HepG2 (cell line): ENCODE data around the gene LUC7L. TPM values are rescaled to one million over a fixed set of nuclear protein-coding genes. Genes with fewer than 3 reads are reported as not detected.

Experiments
- AHDC1 ChIP-seq: sonication (generic); formaldehyde crosslinking; IDR thresholded peaks from 2 replicates; pipeline ENCODE4 v1.5.1; 2020; ENCODE audit warnings: mild to moderate bottlenecking, missing genetic modification reagents, borderline replicate concordance
- ATF2 ChIP-seq: sonication (generic); formaldehyde crosslinking; IDR thresholded peaks from 2 replicates; pipeline ENCODE4 v1.4.0; 2020; ENCODE audit warnings: missing genetic modification reagents
- BRF2 ChIP-seq: sonication (generic); formaldehyde crosslinking; IDR thresholded peaks from 2 replicates; pipeline ENCODE4 v1.8.1; 2022; ENCODE audit warnings: mild to moderate bottlenecking, missing genetic modification reagents
- ERF ChIP-seq: IDR thresholded peaks from 2 replicates; pipeline ENCODE4 v1.6.1; 2018; ENCODE audit warnings: missing biosample characterization, missing genetic modification reagents
- IRX3 ChIP-seq: sonication (generic); formaldehyde crosslinking; IDR thresholded peaks from 2 replicates; pipeline ENCODE4 v1.8.1; 2023; ENCODE audit warnings: mild to moderate bottlenecking, low read depth, missing genetic modification reagents, borderline replicate concordance
- NFKB2 ChIP-seq: sonication (generic); formaldehyde crosslinking; IDR thresholded peaks from 2 replicates; pipeline ENCODE4 v1.4.0; 2020; ENCODE audit warnings: missing genetic modification reagents, borderline replicate concordance
- STAG1 ChIP-seq: sonication (generic); formaldehyde crosslinking; IDR thresholded peaks from 2 replicates; pipeline ENCODE4 v1.4.0; 2020; ENCODE audit warnings: missing genetic modification reagents
- TBL1XR1 ChIP-seq: fragments of 150-350 bp; IDR thresholded peaks from 2 replicates; pipeline ENCODE4 v1.6.1; 2014; ENCODE audit warnings: borderline replicate concordance, low read length; ENCODE audit not compliant: partially characterized antibody
- YY1 ChIP-seq: IDR thresholded peaks from 2 replicates; pipeline ENCODE4 v1.6.1; 2011; ENCODE audit warnings: low read length, low read depth, moderate library complexity, mild to moderate bottlenecking; ENCODE audit not compliant: insufficient read depth, insufficient replicate concordance
- ZFYVE20 ChIP-seq: sonication (generic); formaldehyde crosslinking; IDR thresholded peaks from 2 replicates; pipeline ENCODE4 v1.8.0; 2023; ENCODE audit warnings: low read depth, mild to moderate bottlenecking, moderate library complexity, missing genetic modification reagents, borderline replicate concordance
- ZNF180 ChIP-seq: sonication (generic); formaldehyde crosslinking; IDR thresholded peaks from 2 replicates; pipeline ENCODE4 v1.4.0; 2020; ENCODE audit warnings: low read depth, missing genetic modification reagents, borderline replicate concordance
- ZNF432 ChIP-seq: sonication (generic); formaldehyde crosslinking; IDR thresholded peaks from 2 replicates; pipeline ENCODE4 v1.5.0; 2020; ENCODE audit warnings: missing genetic modification reagents, mild to moderate bottlenecking, borderline replicate concordance
- ZNF441 ChIP-seq: sonication (generic); formaldehyde crosslinking; IDR thresholded peaks from 2 replicates; pipeline ENCODE4 v1.7.0; 2021; ENCODE audit warnings: missing genetic modification reagents, borderline replicate concordance
- ZNF550 ChIP-seq: sonication (generic); formaldehyde crosslinking; IDR thresholded peaks from 2 replicates; pipeline ENCODE4 v1.4.0; 2020; ENCODE audit warnings: mild to moderate bottlenecking, missing genetic modification reagents, borderline replicate concordance
- ZNF720 ChIP-seq: sonication (generic); formaldehyde crosslinking; IDR thresholded peaks from 2 replicates; pipeline ENCODE4 v1.4.0; 2020; ENCODE audit warnings: missing genetic modification reagents
- ZNF746 ChIP-seq: sonication (generic); formaldehyde crosslinking; IDR thresholded peaks from 2 replicates; pipeline ENCODE4 v1.8.0; 2022; ENCODE audit warnings: mild to moderate bottlenecking, missing genetic modification reagents
- ZSCAN21 ChIP-seq: sonication (generic); formaldehyde crosslinking; IDR thresholded peaks from 2 replicates; pipeline ENCODE4 v1.8.0; 2022; ENCODE audit warnings: mild to moderate bottlenecking, missing genetic modification reagents, moderate library complexity, borderline replicate concordance
- polyA plus RNA-seq, 8 experiments: library from polyadenylated mRNA; depleted of rRNA in 3 of 8; stranded (reverse) in 7 of 8; unstranded in 1 of 8; fragments of >200 nt; fragmentation: Illumina TruSeq in 4 of 8; extraction: Trizol in 4 of 8; gene quantifications; 2 replicates each; pipeline versions ENCODE4 v1.2.1 to v1.2.3, GENCODE V29; 2011 to 2016; ENCODE audit warnings: low read depth in 4 of 8, missing spikeins in 1 of 8, mixed read lengths in 1 of 8; ENCODE audit not compliant: insufficient read depth in 1 of 8
- total RNA-seq, 5 experiments: library from RNA; depleted of rRNA; stranded (reverse); fragments of >200 nt; fragmentation: Illumina TruSeq; extraction: Trizol; gene quantifications; 2 replicates each; pipeline ENCODE4 v1.2.3, GENCODE V29; 2016; ENCODE audit warnings: low read depth in 1 of 5
- TF ChIP-seq, protein P1 (sequence below): sonication (generic); formaldehyde crosslinking; IDR thresholded peaks from 2 replicates; pipeline ENCODE4 v1.8.0; 2022; ENCODE audit warnings: mild to moderate bottlenecking, missing genetic modification reagents

LUC7L gene
- total and polyA plus RNA-seq, 2 of the 13 experiments (the other 11 are each of a cell fraction or from before 2014, with no cell fraction given), result 48.7 to 56.9 TPM

DNA sequence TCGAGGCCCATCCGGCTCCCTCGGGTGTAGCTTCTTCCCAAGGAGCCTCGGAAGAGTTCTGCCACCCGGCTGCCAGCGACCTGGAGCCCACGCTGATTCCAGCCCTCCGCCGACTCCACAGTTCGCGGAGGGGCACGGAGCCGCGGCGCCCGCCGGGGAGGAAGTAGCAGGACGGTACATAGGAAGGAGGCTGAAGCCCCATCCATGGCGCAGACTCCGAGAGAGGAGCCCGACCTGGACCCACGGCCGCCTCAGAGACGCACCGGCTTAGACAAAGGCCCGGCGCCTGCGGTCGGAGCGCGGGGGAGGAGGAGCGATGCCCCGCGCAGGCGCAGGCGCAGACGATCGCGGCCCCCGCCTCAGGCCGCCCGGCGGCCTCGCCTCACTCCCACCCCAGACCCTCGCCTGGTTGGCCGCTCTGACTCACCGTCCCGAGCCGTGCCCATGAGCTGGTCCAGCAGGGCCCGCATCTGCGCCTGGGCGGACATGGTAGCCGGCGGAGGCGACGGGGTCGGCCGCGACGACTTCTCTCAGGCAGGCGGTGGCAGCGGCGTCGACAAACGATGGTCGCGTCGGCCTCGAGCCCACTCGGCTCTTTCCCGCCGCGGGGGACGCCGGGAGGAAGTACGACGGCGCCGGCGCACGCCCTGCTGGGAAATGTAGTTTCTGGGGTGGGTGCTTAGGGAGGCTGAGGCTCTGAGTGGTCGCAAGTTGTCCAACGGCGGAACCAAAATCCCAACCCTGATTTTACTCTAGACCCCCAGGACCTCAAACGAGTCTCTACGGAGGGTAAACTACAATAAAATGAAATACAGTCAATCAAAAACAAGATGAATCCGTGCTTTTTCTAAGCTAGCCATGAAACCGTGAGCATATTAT is at the start of gene LUC7L (continued):
- TF ChIP-seq, protein P1, sequence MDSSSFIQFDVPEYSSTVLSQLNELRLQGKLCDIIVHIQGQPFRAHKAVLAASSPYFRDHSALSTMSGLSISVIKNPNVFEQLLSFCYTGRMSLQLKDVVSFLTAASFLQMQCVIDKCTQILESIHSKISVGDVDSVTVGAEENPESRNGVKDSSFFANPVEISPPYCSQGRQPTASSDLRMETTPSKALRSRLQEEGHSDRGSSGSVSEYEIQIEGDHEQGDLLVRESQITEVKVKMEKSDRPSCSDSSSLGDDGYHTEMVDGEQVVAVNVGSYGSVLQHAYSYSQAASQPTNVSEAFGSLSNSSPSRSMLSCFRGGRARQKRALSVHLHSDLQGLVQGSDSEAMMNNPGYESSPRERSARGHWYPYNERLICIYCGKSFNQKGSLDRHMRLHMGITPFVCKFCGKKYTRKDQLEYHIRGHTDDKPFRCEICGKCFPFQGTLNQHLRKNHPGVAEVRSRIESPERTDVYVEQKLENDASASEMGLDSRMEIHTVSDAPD (CRISPR knock-in tag), result peak; percentile 94
- TF ChIP-seq ZFYVE20 (peak; percentile 90; the same call in 1 of the 2 replicates), IRX3 (peak; percentile 99), ZNF441 (CRISPR knock-in tag) (peak; percentile 88), ZNF746 (CRISPR knock-in tag) (peak; percentile 88; the same call in 1 of the 2 replicates), ATF2 (CRISPR knock-in tag) (peak; percentile 77), ZNF180 (CRISPR knock-in tag) (peak; percentile 43; the same call in 1 of the 2 replicates), BRF2 (CRISPR knock-in tag) (peak; percentile 96), ZNF432 (CRISPR knock-in tag) (no peak), STAG1 (CRISPR knock-in tag) (peak; percentile 2; the same call in 1 of the 2 replicates), NFKB2 (peak; percentile 98), TBL1XR1 (no peak), AHDC1 (CRISPR knock-in tag) (peak; percentile 69), ERF (CRISPR knock-in tag) (peak; percentile 99), YY1 (peak; percentile 71), ZSCAN21 (peak; percentile 96), ZNF550 (CRISPR knock-in tag) (peak; percentile 91), ZNF720 (CRISPR knock-in tag) (no peak)
